ENCODE measurements around the gene EIF4G3.
A peak's percentile ranks its signal among the peaks of the same experiment; 100 is the strongest.
"Not testable (repeated sequence)": the region's sequence is repeated elsewhere in the genome, so short reads cannot be mapped to it uniquely, and the experiment has no call there.

The EIF4G3 gene

GRCh38 chr1:21184276-21184675 lies 7.6 kb upstream of the EIF4G3 start:
- no peak overlapping the region for H3K4me3 ChIP-seq (ENCODE audit: low read depth, low read length)
- no peak for DNase-seq (ENCODE audit: low read depth)
- TF ChIP-seq CTCF (conservative IDR thresholded peaks at IDR 0.05; ENCODE audit: low read depth, low read length) = no peak

GRCh38 chr1:21182181-21182731 lies 5.6 kb upstream of the EIF4G3 start:
- DNase-seq (ENCODE audit: low read depth) = no peak
- no peak for TF ChIP-seq CTCF (conservative IDR thresholded peaks at IDR 0.05; ENCODE audit: low read depth, low read length)

GRCh38 chr1:21178271-21178670 lies 1.6 kb upstream of the EIF4G3 start:
- H3K4me3 ChIP-seq (ENCODE audit: low read depth, low read length); DNase-seq (ENCODE audit: low read depth): not testable (repeated sequence)

More at GRCh38 chr1:21182181-21182731, 5.6 kb upstream of the EIF4G3 start:
- H3K4me3 ChIP-seq (ENCODE audit: low read depth, low read length) = no peak overlapping the region

GRCh38 chr1:21175670-21176581 lies 771 bp downstream of the EIF4G3 start:
- H3K4me3 ChIP-seq (ENCODE audit: low read depth, low read length) = peak overlapping the region; percentile 88
- no peak for TF ChIP-seq CTCF (conservative IDR thresholded peaks at IDR 0.05; ENCODE audit: low read depth, low read length)
- DNase-seq (ENCODE audit: low read depth) = peak; percentile 34

- H3K4me3 ChIP-seq (ENCODE audit: low read depth, low read length) = peak overlapping the region; percentile 88
- peak; percentile 46 for DNase-seq (ENCODE audit: low read depth)
- no peak for TF ChIP-seq CTCF (conservative IDR thresholded peaks at IDR 0.05; ENCODE audit: low read depth, low read length)
Observed at GRCh38 chr1:21175324-21175669, 1.4 kb downstream of the EIF4G3 start.

- H3K4me3 ChIP-seq (ENCODE audit: low read depth, low read length) = peak overlapping the region; percentile 88
- DNase-seq (ENCODE audit: low read depth) = peak; percentile 76
- no peak for TF ChIP-seq CTCF (conservative IDR thresholded peaks at IDR 0.05; ENCODE audit: low read depth, low read length)
Observed at GRCh38 chr1:21174654-21175323, 1.9 kb downstream of the EIF4G3 start.

- H3K4me3 ChIP-seq (ENCODE audit: low read depth, low read length) = peak overlapping the region; percentile 88
- DNase-seq (ENCODE audit: low read depth) = no peak
- TF ChIP-seq CTCF (conservative IDR thresholded peaks at IDR 0.05; ENCODE audit: low read depth, low read length) = no peak
Observed at GRCh38 chr1:21174230-21174629, 2.5 kb downstream of the EIF4G3 start.

GRCh38 chr1:21173096-21173495 lies 3.6 kb downstream of the EIF4G3 start:
- H3K4me3 ChIP-seq (ENCODE audit: low read depth, low read length); DNase-seq (ENCODE audit: low read depth): not testable (repeated sequence)

- peak; percentile 82 for DNase-seq (ENCODE audit: low read depth)
- not testable (repeated sequence) for H3K4me3 ChIP-seq (ENCODE audit: low read depth, low read length)
Observed at GRCh38 chr1:21170837-21171236, 5.9 kb downstream of the EIF4G3 start.
